ENCODE data around the gene S100A14. TPM values are rescaled to one million over a fixed set of nuclear protein-coding genes. Genes with fewer than 3 reads are reported as not detected.
A peak's percentile ranks its signal among the peaks of the same experiment; 100 is the strongest.

Gene S100A14
- total RNA-seq, 1 experiment from 2014 or later = 0.57 TPM

GRCh38 chr1:153608089-153608682, 7.9 kb downstream of the S100A14 start:
- peak overlapping the region; percentile 79 for H3K27ac ChIP-seq (ENCODE audit: low read length)
- ChIA-PET POLR2A (no interaction called here), CTCF (no interaction called here)
- peak overlapping the region; percentile 33 to 49; a peak in 3 of 4 replicates for H3K4me3 ChIP-seq (ENCODE audit: low read depth in 2 of 2, low read length in 2 of 2)
- in situ Hi-C loops (cut with HindIII; ENCODE audit: low pct_unique_long_range_greater_than_20kb, low sequenced_read_pairs) (loop anchor here (25.0 kb wide), 1 partner anchor 246 kb away; the partner anchor contains the start of gene S100A9), intact Hi-C loops (cut with micrococcal nuclease; ENCODE audit: unreplicated experiment) (no loop called here)
- no peaks in the 10 kb centered on the region for H3K36me3 ChIP-seq (ENCODE audit: control insufficient read depth, insufficient read depth, low read length)
- TF ChIP-seq CTCF (IDR thresholded peaks at IDR 0.05) = no peak
- no peak for TF ChIP-seq SIN3A (IDR thresholded peaks at IDR 0.05; ENCODE audit: borderline replicate concordance, insufficient read depth, low read depth, low read length)
- TF ChIP-seq POLR2AphosphoS5 (IDR thresholded peaks at IDR 0.05; ENCODE audit: low read depth, low read length) = no peak
- no peak for TF ChIP-seq REST (IDR thresholded peaks at IDR 0.05; ENCODE audit: insufficient read depth in 1 of 2, low read depth in 2 of 2, low read length in 1 of 2)
- no peak for TF ChIP-seq TCF7L2 (IDR thresholded peaks at IDR 0.05; ENCODE audit: low read depth, low read length)
- BruUV-seq (replicated peaks) = no TSS peak
- peaks cover 43% of the 10 kb centered on the region for H3K4me1 ChIP-seq (ENCODE audit: control insufficient read depth, insufficient read depth, low read length)
- no peaks in the 10 kb centered on the region for H3K9me3 ChIP-seq (ENCODE audit: control insufficient read depth, insufficient read depth, low read depth, low read length)
- DNase-seq (ENCODE audit: low read depth, low spot score) (no peak), ATAC-seq (no peak)
- no peaks in the 10 kb centered on the region for H3K27me3 ChIP-seq (ENCODE audit: control insufficient read depth, insufficient read depth, low read length)

- ATAC-seq (no peak), DNase-seq (ENCODE audit: low read depth, low spot score) (no peak)
- H3K36me3 ChIP-seq (ENCODE audit: control insufficient read depth, insufficient read depth, low read length) = no peaks in the 10 kb centered on the region
- TF ChIP-seq POLR2AphosphoS5 (IDR thresholded peaks at IDR 0.05; ENCODE audit: low read depth, low read length) = no peak
- no peak for TF ChIP-seq REST (IDR thresholded peaks at IDR 0.05; ENCODE audit: insufficient read depth in 1 of 2, low read depth in 2 of 2, low read length in 1 of 2)
- no peak for TF ChIP-seq SIN3A (IDR thresholded peaks at IDR 0.05; ENCODE audit: borderline replicate concordance, insufficient read depth, low read depth, low read length)
- no peak for TF ChIP-seq TCF7L2 (IDR thresholded peaks at IDR 0.05; ENCODE audit: low read depth, low read length)
- TF ChIP-seq CTCF (IDR thresholded peaks at IDR 0.05) = no peak
- in situ Hi-C loops (cut with HindIII; ENCODE audit: low pct_unique_long_range_greater_than_20kb, low sequenced_read_pairs) = loop anchor here (25.0 kb wide), 1 partner anchor 245 kb away; the partner anchor contains the start of gene S100A9
- intact Hi-C loops (cut with micrococcal nuclease; ENCODE audit: unreplicated experiment) = no loop called here
- H3K4me1 ChIP-seq (ENCODE audit: control insufficient read depth, insufficient read depth, low read length) = peaks cover 36% of the 10 kb centered on the region
- no TSS peak for BruUV-seq (replicated peaks)
- no peaks in the 10 kb centered on the region for H3K9me3 ChIP-seq (ENCODE audit: control insufficient read depth, insufficient read depth, low read depth, low read length)
- H3K27ac ChIP-seq (ENCODE audit: low read length) = no peak overlapping the region
- H3K4me3 ChIP-seq (ENCODE audit: low read depth in 2 of 2, low read length in 2 of 2) = no peak overlapping the region; a peak in 1 of 4 replicates
- ChIA-PET POLR2A (interaction anchor here (0.5 kb wide), 1 partner anchor 87 kb away, joined by 3 read pairs; no protein-coding TSS in a partner anchor), CTCF (interaction anchor here (0.6 kb wide), 1 partner anchor 96 kb away, joined by 8 read pairs; no protein-coding TSS in a partner anchor)
- H3K27me3 ChIP-seq (ENCODE audit: control insufficient read depth, insufficient read depth, low read length) = no peaks in the 10 kb centered on the region
These were observed 8.7 kb downstream of the S100A14 start for GRCh38 chr1:153607381-153607780.

Data from Panc1 (cell line).